Caco-2 (cell line): ENCODE data around the gene PCGF1. TPM values are rescaled to one million over a fixed set of nuclear protein-coding genes. Genes with fewer than 3 reads are reported as not detected.
A peak's percentile ranks its signal among the peaks of the same experiment; 100 is the strongest.

Source experiments
- BruUV-seq: library from RNA; stranded (reverse); fragments of 400-500 nt; replicated peaks from 2 replicates; lab custom pipeline; 2021; lab: Mats Ljungman, UMichigan
- CTCF ChIA-PET: fragments of 300-600 bp; sonication (Branson Sonifier 250); formaldehyde crosslinking; loops from one replicate; lab custom pipeline; 2022; ENCODE audit warnings: antibody characterized with exemption; lab: Charles Lee
- POLR2A ChIA-PET: fragments of 300-600 bp; sonication (Branson Sonifier 250); formaldehyde crosslinking; loops from one replicate; lab custom pipeline; 2022; ENCODE audit warnings: antibody characterized with exemption; lab: Charles Lee
- DNase-seq, 2 experiments: peaks; one replicate each; pipeline versions ENCODE4 v3.0.0 to v3.0.0-alpha.2; 2020 to 2022
- H3K27me3 ChIP-seq: replicated peaks from 2 replicates; pipeline ENCODE4 v1.6.0; 2011; ENCODE audit warnings: low read length; ENCODE audit not compliant: control insufficient read depth, insufficient read depth
- H3K36me3 ChIP-seq: 2 replicates; pipeline ENCODE4 v1.5.1; 2011; ENCODE audit warnings: low read length; ENCODE audit not compliant: control insufficient read depth, insufficient read depth
- H3K4me1 ChIP-seq: fragments of 250-450 bp; sonication (Bioruptor Pico); 2 replicates; pipeline ENCODE4 v1.5.1; 2020; ENCODE audit warnings: mild to moderate bottlenecking
- H3K4me3 ChIP-seq: 2 replicates; pipeline ENCODE4 v1.5.1; 2011; ENCODE audit warnings: low read depth, mild to moderate bottlenecking, control low read depth, low read length
- H3K9me3 ChIP-seq: fragments of 250-450 bp; sonication (Bioruptor Pico); 2 replicates; pipeline ENCODE4 v1.5.1; 2020; ENCODE audit warnings: mild to moderate bottlenecking, moderate library complexity
- H3K27ac Mint-ChIP-seq: one replicate; pipeline ENCODE4 v1.8.0; 2022; ENCODE audit warnings: mixed read lengths; ENCODE audit not compliant: unreplicated experiment
- H3K27me3 Mint-ChIP-seq: one replicate; pipeline ENCODE4 v1.8.0; 2022; ENCODE audit warnings: mixed read lengths; ENCODE audit not compliant: insufficient read depth, unreplicated experiment
- H3K36me3 Mint-ChIP-seq: one replicate; pipeline ENCODE4 v1.8.0; 2022; ENCODE audit warnings: mild to moderate bottlenecking, mixed read lengths; ENCODE audit not compliant: insufficient read depth, unreplicated experiment
- H3K4me1 Mint-ChIP-seq: one replicate; pipeline ENCODE4 v1.8.0; 2022; ENCODE audit warnings: low read depth, mixed read lengths; ENCODE audit not compliant: unreplicated experiment
- H3K4me3 Mint-ChIP-seq: one replicate; pipeline ENCODE4 v1.8.0; 2022; ENCODE audit warnings: mild to moderate bottlenecking, moderate library complexity, mixed read lengths; ENCODE audit not compliant: unreplicated experiment
- H3K9me3 Mint-ChIP-seq: one replicate; pipeline ENCODE4 v1.8.0; 2022; ENCODE audit warnings: mixed read lengths; ENCODE audit not compliant: unreplicated experiment
- CTCF ChIP-seq, 2 experiments: fragments of 200-600 bp in 1 of 2; IDR thresholded peaks; 1 replicate in 1 of 2; 2 replicates in 1 of 2; pipeline versions ENCODE4 v1.5.1 to v1.8.0; 2011 to 2022; ENCODE audit warnings: antibody characterized with exemption in 1 of 2, control low read depth in 1 of 2, inconsistent platforms in 1 of 2, low read depth in 1 of 2, low read length in 1 of 2, mild to moderate bottlenecking in 1 of 2, moderate library complexity in 1 of 2; ENCODE audit not compliant: insufficient read depth in 1 of 2, severe bottlenecking in 1 of 2, unreplicated experiment in 1 of 2
- intact Hi-C: fragments of 100-400 bp; cut with micrococcal nuclease; formaldehyde crosslinking; loops from one replicate; pipeline ENCODE4 v1.10.0; 2022; ENCODE audit not compliant: unreplicated experiment
- total RNA-seq: library from RNA; stranded (reverse); gene quantifications from 2 replicates; pipeline ENCODE4 v1.2.3, GENCODE V29; 2022

PCGF1 gene
- total RNA-seq, 1 experiment from 2014 or later: 29.7 TPM

GRCh38 chr2:74498500-74499266 is 8.8 kb downstream of the PCGF1 start:
- BruUV-seq: TSS peak; percentile 18
- peaks cover 12% of the 10 kb centered on the region for H3K4me1 Mint-ChIP-seq
- Histone ChIP-seq H3K4me1 (peaks cover 44% of the 10 kb centered on the region), H3K36me3 (peaks cover 1% of the 10 kb centered on the region; the same call in 1 of the 2 replicates), H3K27me3 (no peaks in the 10 kb centered on the region), H3K4me3 (peak overlapping the region; percentile 65), H3K9me3 (no peaks in the 10 kb centered on the region)
- peak in 1 of 2 experiments; percentile 40 for DNase-seq
- POLR2A ChIA-PET: interaction anchor here (1.0 kb wide), 1 partner anchor 17 kb away, joined by 3 read pairs; no protein-coding TSS in a partner anchor
- no peaks in the 10 kb centered on the region for H3K9me3 Mint-ChIP-seq
- no peaks in the 10 kb centered on the region for H3K27me3 Mint-ChIP-seq
- peaks cover 42% of the 10 kb centered on the region for H3K36me3 Mint-ChIP-seq
- no peak for TF ChIP-seq CTCF (IDR thresholded peaks at IDR 0.05; ENCODE audit: insufficient read depth in 1 of 2, low read depth in 1 of 2, low read length in 1 of 2, severe bottlenecking in 1 of 2, unreplicated experiment in 1 of 2)
- H3K27ac Mint-ChIP-seq: peak overlapping the region; percentile 46
- H3K4me3 Mint-ChIP-seq: peak overlapping the region; percentile 96
- CTCF ChIA-PET: interaction anchor here (1.3 kb wide), 1 partner anchor 9 kb away, joined by 3 read pairs; no protein-coding TSS in a partner anchor
- intact Hi-C loops: loop anchor here (1.0 kb wide), 2 partner anchors 9 to 15 kb away; partner anchors contain the start of gene TTC31

DNA sequence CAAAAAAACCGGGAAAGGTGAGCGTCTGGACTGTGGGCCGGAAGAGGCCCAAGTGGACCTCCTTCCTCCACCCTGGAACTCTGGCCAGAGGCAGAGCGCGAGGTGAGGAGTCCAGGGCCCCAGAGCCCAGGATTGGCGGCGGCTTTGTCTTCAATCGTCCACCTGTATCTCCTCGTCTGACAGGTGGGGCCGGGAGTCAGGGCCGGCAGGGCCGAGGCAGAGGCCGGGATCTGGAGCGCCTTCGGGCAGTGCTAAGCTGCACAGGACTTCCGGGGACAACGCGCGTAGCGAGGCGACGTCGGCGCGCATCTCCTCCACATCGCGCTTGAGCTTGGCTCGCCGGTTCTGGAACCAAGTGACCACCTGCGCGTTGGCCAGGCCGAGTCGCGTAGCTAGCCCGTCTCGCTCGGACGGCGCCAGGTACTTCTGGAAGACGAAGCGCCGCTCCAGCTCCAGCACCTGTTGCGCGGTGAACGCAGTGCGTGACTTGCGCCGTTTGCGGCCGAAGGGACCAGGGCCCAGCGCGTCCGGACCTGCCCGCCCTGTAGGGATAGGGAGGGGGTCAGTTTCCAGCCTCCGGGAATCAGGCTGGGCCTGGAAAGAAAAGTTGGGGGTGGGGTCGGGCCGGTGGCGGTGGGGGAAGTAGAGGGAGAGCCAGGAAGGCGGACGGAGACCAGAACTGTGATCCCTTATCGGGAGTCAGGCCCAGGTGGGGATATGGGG is 9.6 kb downstream of the PCGF1 start:
- H3K27me3 ChIP-seq: no peaks in the 10 kb centered on the region
- DNase-seq: peak; percentile 46 to 57
- H3K9me3 ChIP-seq: no peaks in the 10 kb centered on the region
- ChIA-PET POLR2A (no interaction called here), CTCF (no interaction called here)
- TF ChIP-seq CTCF (IDR thresholded peaks at IDR 0.05; ENCODE audit: insufficient read depth in 1 of 2, low read depth in 1 of 2, low read length in 1 of 2, severe bottlenecking in 1 of 2, unreplicated experiment in 1 of 2): no peak
- H3K9me3 Mint-ChIP-seq: no peaks in the 10 kb centered on the region
- H3K27me3 Mint-ChIP-seq: no peaks in the 10 kb centered on the region
- peaks cover 12% of the 10 kb centered on the region for H3K4me1 Mint-ChIP-seq
- intact Hi-C loops: loop anchor here (1.0 kb wide), 1 partner anchor 9 kb away; no protein-coding TSS in a partner anchor
- H3K36me3 ChIP-seq: peaks cover 1% of the 10 kb centered on the region; the same call in 1 of the 2 replicates
- peak overlapping the region; percentile 46 for H3K27ac Mint-ChIP-seq
- peak overlapping the region; percentile 96 for H3K4me3 Mint-ChIP-seq
- peak overlapping the region; percentile 65 for H3K4me3 ChIP-seq
- H3K36me3 Mint-ChIP-seq: peaks cover 37% of the 10 kb centered on the region
- H3K4me1 ChIP-seq: peaks cover 44% of the 10 kb centered on the region
- no TSS peak for BruUV-seq
